GM10248 (cell line): ENCODE results near the gene ATP9A.

Source experiments
- CTCF ChIA-PET: fragments of 300-600 bp; sonication (Branson Sonifier 250); formaldehyde crosslinking; extraction: SDS; loops from one replicate; lab custom pipeline; 2021; ENCODE audit warnings: antibody characterized with exemption; lab: Yijun Ruan, JAX
- POLR2A ChIA-PET: fragments of 350-650 bp; sonication (Branson Sonifier 250); formaldehyde crosslinking; extraction: SDS; loops from one replicate; lab custom pipeline; 2020; ENCODE audit warnings: antibody characterized with exemption; lab: Yijun Ruan, JAX
- DNase-seq: peaks from one replicate; pipeline ENCODE4 v3.0.0; 2012; ENCODE audit errors: extremely low spot score
- TF ChIP-seq, protein P1 (sequence below): IDR thresholded peaks from 2 replicates; pipeline ENCODE4 v1.5.1; 2012; ENCODE audit warnings: mild to moderate bottlenecking, low read depth; ENCODE audit errors: extremely low read depth, missing control alignments, control extremely low read depth

ATP9A gene

DNA sequence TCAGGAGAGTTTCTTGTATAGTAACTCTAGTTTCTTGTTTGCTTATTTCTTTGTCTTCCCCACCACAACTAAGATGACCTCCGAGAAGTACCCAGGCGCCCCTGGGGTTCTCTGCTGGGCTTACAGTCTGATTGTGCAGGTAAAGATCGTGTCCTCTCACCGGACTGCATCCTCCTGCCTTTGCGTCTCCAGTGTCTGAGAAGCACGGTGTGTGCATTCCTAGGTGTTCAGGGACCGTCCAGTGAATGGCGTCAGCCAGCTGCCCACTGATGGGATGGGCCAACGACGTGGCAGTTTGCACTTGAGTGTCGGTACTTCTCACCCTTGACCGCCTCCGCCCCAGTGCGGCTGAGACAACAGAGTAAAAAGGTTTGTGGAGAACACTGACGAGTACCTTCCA is 169.6 kb downstream of the ATP9A start:
- TF ChIP-seq, protein P1, sequence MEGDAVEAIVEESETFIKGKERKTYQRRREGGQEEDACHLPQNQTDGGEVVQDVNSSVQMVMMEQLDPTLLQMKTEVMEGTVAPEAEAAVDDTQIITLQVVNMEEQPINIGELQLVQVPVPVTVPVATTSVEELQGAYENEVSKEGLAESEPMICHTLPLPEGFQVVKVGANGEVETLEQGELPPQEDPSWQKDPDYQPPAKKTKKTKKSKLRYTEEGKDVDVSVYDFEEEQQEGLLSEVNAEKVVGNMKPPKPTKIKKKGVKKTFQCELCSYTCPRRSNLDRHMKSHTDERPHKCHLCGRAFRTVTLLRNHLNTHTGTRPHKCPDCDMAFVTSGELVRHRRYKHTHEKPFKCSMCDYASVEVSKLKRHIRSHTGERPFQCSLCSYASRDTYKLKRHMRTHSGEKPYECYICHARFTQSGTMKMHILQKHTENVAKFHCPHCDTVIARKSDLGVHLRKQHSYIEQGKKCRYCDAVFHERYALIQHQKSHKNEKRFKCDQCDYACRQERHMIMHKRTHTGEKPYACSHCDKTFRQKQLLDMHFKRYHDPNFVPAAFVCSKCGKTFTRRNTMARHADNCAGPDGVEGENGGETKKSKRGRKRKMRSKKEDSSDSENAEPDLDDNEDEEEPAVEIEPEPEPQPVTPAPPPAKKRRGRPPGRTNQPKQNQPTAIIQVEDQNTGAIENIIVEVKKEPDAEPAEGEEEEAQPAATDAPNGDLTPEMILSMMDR = no peak
- no peak for DNase-seq
- POLR2A ChIA-PET = no interaction called here
- CTCF ChIA-PET = interaction anchor here (0.7 to 5.3 kb wide), 3 partner anchors 26 to 227 kb away, joined by 3 to 51 read pairs (median 42); no protein-coding TSS in a partner anchor

DNA sequence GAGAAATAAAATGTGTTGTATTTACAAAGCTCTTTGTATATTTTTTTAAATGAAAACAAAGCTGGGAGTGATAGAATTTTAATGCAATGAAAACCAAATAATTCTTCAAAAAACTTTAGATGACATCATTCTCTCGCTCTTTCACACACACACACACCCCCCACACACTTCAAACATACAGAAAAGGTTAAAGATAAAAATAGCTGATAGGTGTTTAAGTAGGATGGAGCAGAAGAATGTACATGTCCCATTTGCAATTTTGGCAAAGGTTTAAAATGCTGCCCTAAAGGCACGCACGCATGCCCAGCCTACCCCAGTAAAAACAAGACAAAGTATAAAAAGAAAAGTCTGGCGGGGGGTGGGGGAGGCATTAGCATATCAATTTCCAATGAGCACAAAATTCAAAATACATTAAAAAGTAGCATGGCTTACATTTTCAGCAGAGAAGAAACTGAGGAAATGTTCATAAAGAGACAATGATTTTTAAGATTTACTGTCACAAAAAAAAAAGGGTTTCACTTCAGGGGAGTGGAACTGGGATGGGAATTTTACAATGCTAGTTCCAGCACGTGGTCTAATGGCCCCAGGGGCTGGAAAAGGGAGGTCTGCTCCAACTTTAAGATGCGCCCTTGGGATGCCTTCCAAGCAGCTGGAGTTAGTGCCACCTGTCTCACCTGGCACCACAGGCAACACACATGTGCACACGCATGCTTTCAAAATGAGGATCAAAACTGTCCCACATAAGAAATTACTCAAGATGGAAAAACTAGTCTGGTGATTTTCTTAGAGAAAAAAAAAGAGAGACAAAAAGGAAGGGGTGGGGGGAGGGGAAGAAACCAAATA is 170.6 kb downstream of the ATP9A start:
- ChIA-PET POLR2A (no interaction called here), CTCF (interaction anchor here (0.8 to 5.3 kb wide), 7 partner anchors 9 to 226 kb away, joined by 3 to 51 read pairs (median 30); no protein-coding TSS in a partner anchor)
- no peak for DNase-seq
- TF ChIP-seq, protein P1 = no peak

DNA sequence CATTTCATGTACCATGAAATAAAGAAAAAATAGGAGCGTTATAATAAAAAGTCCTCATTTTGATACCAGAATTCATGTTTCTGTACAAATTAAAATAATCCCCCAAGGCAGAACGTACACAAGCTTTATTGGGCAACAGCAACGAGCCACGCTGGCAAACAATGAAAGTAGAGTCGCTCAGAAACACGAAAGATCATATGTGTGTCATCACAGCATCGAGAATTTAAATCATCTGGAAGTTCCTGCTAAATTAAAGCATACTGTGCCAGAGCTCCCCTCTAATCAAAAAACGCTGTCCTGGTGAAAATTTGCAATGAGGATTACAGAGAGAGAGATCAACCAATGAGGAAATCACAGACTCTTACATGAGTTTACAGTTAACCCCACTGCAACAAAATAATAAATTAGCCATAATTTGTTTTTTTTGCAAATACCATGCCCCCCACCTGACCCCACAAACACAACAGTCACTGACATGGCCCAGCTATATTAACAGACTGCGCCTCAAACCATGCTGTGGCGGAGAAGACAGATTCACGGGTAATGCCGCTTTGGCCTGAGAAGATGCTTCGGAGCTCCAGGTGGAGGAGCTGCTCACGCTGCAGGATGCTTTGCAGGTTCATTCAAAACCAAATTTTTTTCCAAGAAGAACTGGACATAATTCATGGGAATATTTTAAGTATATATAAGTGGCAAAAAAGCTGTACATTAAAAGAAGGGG is 171.4 kb downstream of the ATP9A start:
- TF ChIP-seq, protein P1 = no peak
- POLR2A ChIA-PET = no interaction called here
- DNase-seq = no peak
- CTCF ChIA-PET = interaction anchor here (0.8 to 5.3 kb wide), 11 partner anchors 8 to 271 kb away, joined by 3 to 51 read pairs (median 9); no protein-coding TSS in a partner anchor

DNA sequence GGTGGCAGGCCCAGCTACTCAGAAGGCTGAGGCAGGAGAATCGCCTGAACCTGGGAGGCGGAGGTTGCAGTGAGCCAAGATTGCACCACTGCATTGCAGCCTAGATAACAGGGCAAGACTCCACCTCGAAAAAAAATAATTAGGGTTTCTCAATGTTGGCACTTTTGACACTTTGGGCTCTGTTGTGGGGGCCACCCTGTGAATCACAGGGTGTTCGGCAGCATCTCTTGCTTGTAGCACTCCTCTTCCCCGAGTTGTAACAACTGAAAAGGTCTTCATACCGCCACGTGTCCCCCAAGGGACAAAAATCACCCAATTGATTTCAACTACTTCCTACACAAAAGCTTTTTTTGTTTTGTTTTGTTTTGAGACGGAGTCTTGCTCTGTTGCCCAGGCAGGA is 172.4 kb downstream of the ATP9A start:
- DNase-seq = no peak
- TF ChIP-seq, protein P1 = no peak
- POLR2A ChIA-PET = interaction anchor here (0.5 kb wide), 1 partner anchor 173 kb away, joined by 3 read pairs; no protein-coding TSS in a partner anchor
- CTCF ChIA-PET = interaction anchor here (0.6 to 5.3 kb wide), 25 partner anchors 12 to 608 kb away, joined by 3 to 51 read pairs (median 8); partner anchors contain the start of gene NFATC2

DNA sequence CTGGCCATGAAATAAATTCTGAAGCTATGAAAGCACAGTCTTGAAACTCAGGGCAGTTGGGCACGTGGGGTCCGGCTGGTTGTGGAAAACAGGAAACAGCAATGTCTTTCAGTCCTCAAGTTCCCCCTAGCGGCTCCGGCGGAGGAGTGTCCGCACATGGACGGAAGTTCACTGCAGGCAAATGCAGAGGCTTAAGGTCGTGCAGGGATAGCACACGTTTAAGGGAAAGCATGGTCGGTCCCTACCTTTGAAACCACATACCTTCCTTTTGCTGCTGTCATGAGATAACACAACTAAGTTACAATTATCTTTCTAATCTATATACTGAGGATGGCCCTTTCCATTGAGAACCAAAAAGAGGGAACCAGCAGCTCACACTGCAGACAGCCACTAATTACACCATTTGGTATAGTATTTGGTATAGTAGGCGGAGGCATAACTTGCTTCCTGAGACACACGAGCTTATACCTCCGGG is 173.1 kb downstream of the ATP9A start:
- TF ChIP-seq, protein P1 = peak; percentile 92
- DNase-seq = peak; percentile 84
- ChIA-PET POLR2A (no interaction called here), CTCF (interaction anchor here (0.6 to 5.3 kb wide), 44 partner anchors 9 to 800 kb away, joined by 3 to 51 read pairs (median 4); partner anchors contain the start of genes BCAS4 and NFATC2)
